OCI-LY1 (cell line): ENCODE measurements around the gene FRMD5.

Experiments used
- H2AFZ ChIP-seq: fragments of 200-600 bp; sonication (generic), shearing (Covaris generic); 2 replicates; pipeline ENCODE4 v1.6.0; 2014; ENCODE audit warnings: antibody characterized with exemption, mild to moderate bottlenecking, low read length
- H3F3A ChIP-seq: fragments of 200-600 bp; sonication (generic), shearing (Covaris generic); 2 replicates; pipeline ENCODE4 v1.6.0; 2014; ENCODE audit warnings: mild to moderate bottlenecking, antibody characterized with exemption, low read length, moderate library complexity; ENCODE audit not compliant: insufficient read depth
- H3K27ac ChIP-seq: fragments of 200-600 bp; sonication (generic); 2 replicates; pipeline ENCODE4 v1.5.1; 2014; ENCODE audit warnings: low read length, mixed run types, mild to moderate bottlenecking, low read depth; ENCODE audit not compliant: poor library complexity, severe bottlenecking
- H3K27me3 ChIP-seq: fragments of 200-600 bp; sonication (generic); 2 replicates; pipeline ENCODE4 v1.6.0; 2014; ENCODE audit warnings: antibody characterized with exemption, mild to moderate bottlenecking, low read length, moderate library complexity; ENCODE audit not compliant: insufficient read depth
- H3K36me3 ChIP-seq: fragments of 200-600 bp; sonication (generic); 2 replicates; pipeline ENCODE4 v1.6.1; 2014; ENCODE audit warnings: mild to moderate bottlenecking, antibody characterized with exemption, low read length, moderate library complexity, mixed read lengths; ENCODE audit not compliant: insufficient read depth
- H3K4me1 ChIP-seq: fragments of 200-600 bp; sonication (generic); 2 replicates; pipeline ENCODE4 v1.5.1; 2014; ENCODE audit warnings: mild to moderate bottlenecking, low read length, moderate library complexity; ENCODE audit not compliant: insufficient read depth, severe bottlenecking
- H3K4me2 ChIP-seq: fragments of 200-600 bp; sonication (generic), shearing (Covaris generic); 2 replicates; pipeline ENCODE4 v1.6.1; 2014; ENCODE audit warnings: low read length
- H3K4me3 ChIP-seq: fragments of 200-600 bp; sonication (generic); 2 replicates; pipeline ENCODE4 v1.5.1; 2014; ENCODE audit warnings: low read length, low read depth, mild to moderate bottlenecking, mixed read lengths; ENCODE audit not compliant: poor library complexity, severe bottlenecking
- H3K79me2 ChIP-seq: fragments of 200-600 bp; shearing (Covaris generic); 2 replicates; pipeline ENCODE4 v1.6.1; 2016; ENCODE audit warnings: mixed run types, low read length, mixed read lengths; ENCODE audit not compliant: insufficient read depth
- H3K9ac ChIP-seq: fragments of 200-600 bp; sonication (generic), shearing (Covaris generic); 2 replicates; pipeline ENCODE4 v1.6.1; 2014; ENCODE audit warnings: mild to moderate bottlenecking, low read length, mixed read lengths
- H3K9me2 ChIP-seq: fragments of 200-600 bp; sonication (generic), shearing (Covaris generic); 2 replicates; pipeline ENCODE4 v1.6.1; 2014; ENCODE audit warnings: low read depth, mild to moderate bottlenecking, low read length, mixed read lengths
- H3K9me3 ChIP-seq: fragments of 200-600 bp; shearing (Covaris generic); 2 replicates; pipeline ENCODE4 v1.6.1; 2014; ENCODE audit warnings: low read length, mixed read lengths
- H4K20me1 ChIP-seq: fragments of 200-600 bp; sonication (generic), shearing (Covaris generic); 2 replicates; pipeline ENCODE4 v1.6.0; 2016; ENCODE audit warnings: mild to moderate bottlenecking, low read length; ENCODE audit not compliant: insufficient read depth
- EZH2 ChIP-seq: fragments of 200-600 bp; sonication (generic), shearing (Covaris generic); IDR thresholded peaks from 2 replicates; pipeline ENCODE4 v1.8.0; 2017; ENCODE audit warnings: borderline replicate concordance, mixed run types, mild to moderate bottlenecking, antibody characterized with exemption, low read length, moderate library complexity, mixed read lengths
- TF ChIP-seq, protein P1 (sequence below): fragments of 200-600 bp; sonication (generic), shearing (Covaris generic); IDR thresholded peaks from 2 replicates; pipeline ENCODE4 v1.5.1; 2017; ENCODE audit warnings: mild to moderate bottlenecking, antibody characterized with exemption, low read length, moderate library complexity, mixed read lengths

The FRMD5 gene

DNA sequence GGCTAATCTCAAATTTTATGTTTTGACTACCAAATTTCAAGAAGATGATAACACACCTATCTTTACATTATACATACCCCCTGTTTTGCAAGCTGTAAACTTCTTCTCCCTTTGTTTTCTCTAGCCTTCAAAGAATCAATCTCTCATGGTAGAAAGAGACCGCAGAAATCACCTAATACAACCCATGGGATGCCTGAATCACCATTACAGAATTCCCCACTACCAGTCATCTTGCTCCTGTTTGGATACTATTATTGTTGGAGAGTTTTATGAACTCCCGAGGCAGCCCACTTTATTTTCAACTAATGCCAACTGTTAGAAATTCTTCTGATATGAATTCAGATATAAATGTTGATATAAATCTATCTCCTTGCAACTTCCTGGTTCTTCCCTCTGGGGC, 110.9 kb downstream of the FRMD5 start:
- Histone ChIP-seq H3K4me2 (no peak overlapping the region), H3K4me3 (no peak overlapping the region), H3K9me2 (no peaks in the 10 kb centered on the region), H3K9ac (no peak overlapping the region), H3K79me2 (no peaks in the 10 kb centered on the region), H2AFZ (no peak overlapping the region), H3K27ac (no peak overlapping the region), H3K4me1 (peaks cover 8% of the 10 kb centered on the region), H3F3A (no peaks in the 10 kb centered on the region), H3K27me3 (no peaks in the 10 kb centered on the region), H3K36me3 (no peaks in the 10 kb centered on the region), H4K20me1 (no peaks in the 10 kb centered on the region), H3K9me3 (no peaks in the 10 kb centered on the region)
- no peak for TF ChIP-seq EZH2
- TF ChIP-seq, protein P1, sequence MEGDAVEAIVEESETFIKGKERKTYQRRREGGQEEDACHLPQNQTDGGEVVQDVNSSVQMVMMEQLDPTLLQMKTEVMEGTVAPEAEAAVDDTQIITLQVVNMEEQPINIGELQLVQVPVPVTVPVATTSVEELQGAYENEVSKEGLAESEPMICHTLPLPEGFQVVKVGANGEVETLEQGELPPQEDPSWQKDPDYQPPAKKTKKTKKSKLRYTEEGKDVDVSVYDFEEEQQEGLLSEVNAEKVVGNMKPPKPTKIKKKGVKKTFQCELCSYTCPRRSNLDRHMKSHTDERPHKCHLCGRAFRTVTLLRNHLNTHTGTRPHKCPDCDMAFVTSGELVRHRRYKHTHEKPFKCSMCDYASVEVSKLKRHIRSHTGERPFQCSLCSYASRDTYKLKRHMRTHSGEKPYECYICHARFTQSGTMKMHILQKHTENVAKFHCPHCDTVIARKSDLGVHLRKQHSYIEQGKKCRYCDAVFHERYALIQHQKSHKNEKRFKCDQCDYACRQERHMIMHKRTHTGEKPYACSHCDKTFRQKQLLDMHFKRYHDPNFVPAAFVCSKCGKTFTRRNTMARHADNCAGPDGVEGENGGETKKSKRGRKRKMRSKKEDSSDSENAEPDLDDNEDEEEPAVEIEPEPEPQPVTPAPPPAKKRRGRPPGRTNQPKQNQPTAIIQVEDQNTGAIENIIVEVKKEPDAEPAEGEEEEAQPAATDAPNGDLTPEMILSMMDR = no peak

DNA sequence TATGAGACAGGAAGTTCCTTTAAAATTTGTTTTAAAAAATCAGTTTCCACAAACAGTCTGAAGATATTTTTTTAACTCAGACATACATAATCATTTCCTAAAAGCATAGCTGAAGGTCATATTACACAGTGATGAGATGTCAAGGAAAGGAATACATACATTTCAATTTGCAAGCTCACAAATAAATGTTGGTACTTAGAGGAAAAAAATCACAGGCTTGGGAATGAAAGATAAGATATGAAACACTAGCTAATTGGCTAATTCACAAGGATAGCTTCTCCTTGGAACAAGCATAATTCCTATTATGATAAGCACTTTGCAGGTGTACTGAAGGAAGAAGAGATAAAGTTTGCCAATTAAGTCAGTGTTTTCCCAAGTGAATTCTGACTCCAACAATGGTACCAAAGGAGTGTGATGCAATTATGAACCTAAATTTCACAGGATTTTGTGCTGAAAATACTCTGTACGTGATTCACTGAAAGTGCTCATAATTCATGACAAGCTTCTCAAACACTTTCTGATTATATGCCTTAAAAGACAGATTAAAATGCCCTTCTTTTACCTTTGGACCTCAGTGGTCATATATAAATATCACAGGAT, 112.4 kb downstream of the FRMD5 start:
- no peak overlapping the region for H3K9ac ChIP-seq
- H3K9me3 ChIP-seq = 0 out of 2 replicates have a peak, but pooled peaks cover 3% of the 10 kb centered on the region
- H2AFZ ChIP-seq = no peak overlapping the region
- H3K4me2 ChIP-seq = no peak overlapping the region
- no peaks in the 10 kb centered on the region for H3F3A ChIP-seq
- H3K79me2 ChIP-seq = no peaks in the 10 kb centered on the region
- TF ChIP-seq EZH2 = no peak
- TF ChIP-seq, protein P1 = no peak
- H3K9me2 ChIP-seq = no peaks in the 10 kb centered on the region
- H4K20me1 ChIP-seq = no peaks in the 10 kb centered on the region
- H3K36me3 ChIP-seq = no peaks in the 10 kb centered on the region
- H3K4me1 ChIP-seq = peaks cover 8% of the 10 kb centered on the region
- H3K4me3 ChIP-seq = no peak overlapping the region
- H3K27me3 ChIP-seq = no peaks in the 10 kb centered on the region
- no peak overlapping the region for H3K27ac ChIP-seq

DNA sequence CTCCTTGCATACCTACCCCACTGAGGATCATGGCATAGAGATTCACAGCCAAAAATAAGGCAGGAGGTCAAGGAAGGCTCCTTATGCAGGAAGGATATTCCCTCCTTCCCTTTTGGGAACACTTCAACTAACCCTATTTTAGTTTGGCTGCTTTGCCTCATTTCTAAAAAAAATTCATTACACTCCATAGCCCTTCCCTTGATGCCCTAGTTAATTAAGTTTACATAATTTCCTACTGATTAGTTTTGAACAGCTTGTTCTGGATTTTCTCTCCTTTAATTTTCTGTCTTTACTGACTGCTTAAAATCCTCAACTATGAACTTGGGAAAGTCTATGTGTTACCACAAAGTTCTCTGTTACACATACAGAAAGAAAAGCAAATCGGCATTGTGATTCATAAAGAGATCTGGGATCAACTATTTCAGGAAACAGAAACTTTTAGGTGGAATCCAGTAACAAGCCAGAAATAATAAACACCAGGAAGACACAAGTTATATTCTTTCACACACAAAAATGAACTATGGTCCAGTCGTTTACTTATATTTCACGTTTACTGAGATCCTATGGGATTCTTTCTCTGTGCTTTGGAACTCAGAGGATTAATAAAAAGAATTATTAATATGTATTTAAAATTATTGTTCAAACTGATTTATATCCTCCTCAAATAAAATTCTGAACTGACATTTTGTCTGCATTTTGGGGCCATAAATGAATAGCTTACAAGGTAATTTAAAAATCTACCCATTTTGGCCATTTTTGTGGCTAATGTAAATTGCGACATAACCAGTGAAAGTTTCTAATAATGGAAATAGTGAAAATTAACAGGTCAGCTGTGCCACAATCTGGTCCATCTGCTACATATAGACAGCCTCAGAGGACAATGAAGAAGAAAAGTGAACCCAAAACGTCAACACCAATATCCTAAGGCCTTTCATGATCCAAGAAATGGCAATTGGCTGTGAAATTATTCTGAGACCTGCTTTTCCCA, 113.8 kb downstream of the FRMD5 start:
- TF ChIP-seq, protein P1 = no peak
- no peak for TF ChIP-seq EZH2
- no peaks in the 10 kb centered on the region for H3F3A ChIP-seq
- H3K9ac ChIP-seq = no peak overlapping the region
- H2AFZ ChIP-seq = no peak overlapping the region
- no peaks in the 10 kb centered on the region for H3K79me2 ChIP-seq
- no peak overlapping the region for H3K4me3 ChIP-seq
- H3K27me3 ChIP-seq = no peaks in the 10 kb centered on the region
- H3K27ac ChIP-seq = no peak overlapping the region
- no peak overlapping the region for H3K4me2 ChIP-seq
- H3K9me3 ChIP-seq = 0 out of 2 replicates have a peak, but pooled peaks cover 3% of the 10 kb centered on the region
- H4K20me1 ChIP-seq = no peaks in the 10 kb centered on the region
- H3K4me1 ChIP-seq = peaks cover 8% of the 10 kb centered on the region
- no peaks in the 10 kb centered on the region for H3K36me3 ChIP-seq
- H3K9me2 ChIP-seq = no peaks in the 10 kb centered on the region
